GM12891 (cell line): ENCODE measurements around the gene MZB1.

Source experiments
- POLR2A ChIP-seq: IDR thresholded peaks from 2 replicates; pipeline ENCODE4 v1.6.1; 2011; ENCODE audit warnings: low read depth, low read length, control low read depth
- POLR2AphosphoS5 ChIP-seq: IDR thresholded peaks from 2 replicates; pipeline ENCODE4 v1.6.1; 2011; ENCODE audit warnings: low read depth, low read length, control low read depth
- TAF1 ChIP-seq: IDR thresholded peaks from 2 replicates; pipeline ENCODE4 v1.6.1; 2011; ENCODE audit warnings: low read depth, low read length, control low read depth

DNA sequence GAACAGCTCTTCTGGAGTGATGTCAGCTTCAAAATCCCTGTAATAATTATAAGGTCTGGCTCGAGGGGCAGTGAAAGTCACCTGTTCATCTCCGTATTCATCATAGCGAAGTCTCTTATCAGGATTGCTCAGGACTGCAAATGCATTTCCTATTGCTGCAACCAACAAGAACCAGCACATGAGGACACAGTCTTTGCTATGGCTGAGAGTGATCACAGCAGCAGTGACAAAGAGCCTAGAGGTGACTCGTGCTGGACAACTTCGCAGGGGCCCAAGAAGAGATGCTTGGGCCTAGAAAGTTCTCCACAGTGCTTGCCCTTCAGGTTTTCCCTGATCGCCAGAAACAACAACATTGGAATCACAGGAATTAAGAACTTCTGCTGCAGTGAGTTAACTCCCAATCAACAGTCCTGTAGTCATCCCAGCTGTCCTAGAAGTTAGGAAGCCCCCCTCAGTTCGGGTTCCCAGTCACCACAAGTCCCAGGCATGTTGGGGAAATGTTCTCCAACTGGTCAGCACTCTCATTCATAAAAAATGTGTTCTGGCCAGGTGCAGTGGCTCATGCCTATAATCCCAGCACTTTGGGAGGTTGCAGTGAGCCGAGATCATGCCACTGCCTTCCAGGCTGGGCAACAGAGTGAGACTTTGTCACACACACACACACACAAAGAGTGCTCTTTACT, 36.6 kb upstream of the MZB1 start:
- TF ChIP-seq POLR2AphosphoS5 (no peak), TAF1 (no peak), POLR2A (no peak)
